GM23338 (cell line): ENCODE measurements around the gene PIBF1. TPM values are rescaled to one million over a fixed set of nuclear protein-coding genes. Genes with fewer than 3 reads are reported as not detected.
A peak's percentile ranks its signal among the peaks of the same experiment; 100 is the strongest.

Experiments
- ATAC-seq: fragments of 200-7000 bp; cut with Tn5 transposase; 3 replicates; pipeline ENCODE4 v1.9.1; 2020
- DNase-seq: peaks from one replicate; pipeline ENCODE4 v3.0.0-alpha.2; 2015; ENCODE audit warnings: low spot score
- H2AFZ ChIP-seq: fragments of 200-600 bp; sonication (generic); 2 replicates; pipeline ENCODE4 v1.8.0; 2016; ENCODE audit warnings: antibody characterized with exemption, mild to moderate bottlenecking, moderate library complexity
- H3F3A ChIP-seq: fragments of 200-600 bp; sonication (generic); replicated peaks from 2 replicates; pipeline ENCODE4 v1.8.0; 2017; ENCODE audit warnings: antibody characterized with exemption, mixed run types, low read depth
- H3K27ac ChIP-seq: fragments of 200-600 bp; sonication (generic); 2 replicates; pipeline ENCODE4 v1.6.1; 2016; ENCODE audit warnings: low read depth
- H3K27me3 ChIP-seq: fragments of 200-600 bp; sonication (generic); 2 replicates; pipeline ENCODE4 v1.8.0; 2016; ENCODE audit warnings: mild to moderate bottlenecking, mixed run types, moderate library complexity; ENCODE audit not compliant: insufficient read depth
- H3K36me3 ChIP-seq: fragments of 200-600 bp; sonication (generic); 2 replicates; pipeline ENCODE4 v1.8.0; 2016; ENCODE audit warnings: mild to moderate bottlenecking; ENCODE audit not compliant: insufficient read depth
- H3K4me1 ChIP-seq: fragments of 200-600 bp; sonication (generic); 2 replicates; pipeline ENCODE4 v1.8.0; 2016; ENCODE audit warnings: mild to moderate bottlenecking, moderate library complexity; ENCODE audit not compliant: insufficient read depth
- H3K4me2 ChIP-seq: fragments of 200-600 bp; sonication (generic); 2 replicates; pipeline ENCODE4 v1.7.1; 2017; ENCODE audit warnings: mixed run types
- H3K4me3 ChIP-seq: fragments of 200-600 bp; sonication (generic); 2 replicates; pipeline ENCODE4 v1.6.1; 2016; ENCODE audit warnings: mixed run types
- H3K79me2 ChIP-seq: fragments of 200-600 bp; sonication (generic); replicated peaks from 2 replicates; pipeline ENCODE4 v1.8.0; 2017; ENCODE audit warnings: mild to moderate bottlenecking; ENCODE audit not compliant: insufficient read depth
- H3K9me2 ChIP-seq: fragments of 200-600 bp; sonication (generic); 2 replicates; pipeline ENCODE4 v1.8.0; 2017; ENCODE audit not compliant: insufficient read depth
- H4K20me1 ChIP-seq: fragments of 200-600 bp; sonication (generic); replicated peaks from 2 replicates; pipeline ENCODE4 v1.8.0; 2017; ENCODE audit warnings: mild to moderate bottlenecking; ENCODE audit not compliant: insufficient read depth
- H3K27ac Mint-ChIP-seq: 2 replicates; pipeline ENCODE4 v1.8.0; 2020; ENCODE audit warnings: inconsistent platforms, mild to moderate bottlenecking, moderate library complexity, mixed read lengths
- H3K27me3 Mint-ChIP-seq: 3 replicates; pipeline ENCODE4 v1.8.0; 2022; ENCODE audit warnings: low read depth, mild to moderate bottlenecking, moderate library complexity, mixed read lengths, inconsistent platforms; ENCODE audit not compliant: insufficient read depth, poor library complexity
- H3K36me3 Mint-ChIP-seq: 3 replicates; pipeline ENCODE4 v1.8.0; 2021; ENCODE audit warnings: low read depth, mild to moderate bottlenecking, inconsistent platforms, moderate library complexity, mixed read lengths
- H3K4me1 Mint-ChIP-seq: 3 replicates; pipeline ENCODE4 v1.8.0; 2020; ENCODE audit warnings: mild to moderate bottlenecking, inconsistent platforms, mixed read lengths
- H3K4me3 Mint-ChIP-seq: 3 replicates; pipeline ENCODE4 v1.8.0; 2021; ENCODE audit warnings: moderate library complexity, mild to moderate bottlenecking, inconsistent platforms, mixed read lengths
- H3K9me3 Mint-ChIP-seq: 3 replicates; pipeline ENCODE4 v1.8.0; 2020; ENCODE audit warnings: moderate library complexity, mild to moderate bottlenecking, inconsistent platforms, mixed read lengths
- CREB1 ChIP-seq: fragments of 250-450 bp; sonication (Bioruptor Pico); IDR thresholded peaks from 2 replicates; pipeline ENCODE4 v1.5.0; 2020; ENCODE audit warnings: low read depth, mild to moderate bottlenecking, moderate library complexity
- EZH2 ChIP-seq: fragments of 200-600 bp; sonication (generic); IDR thresholded peaks from one replicate; pipeline ENCODE4 v1.8.0; 2017; ENCODE audit warnings: antibody characterized with exemption, mild to moderate bottlenecking, low read depth; ENCODE audit not compliant: unreplicated experiment
- EZH2phosphoT487 ChIP-seq: fragments of 200-600 bp; sonication (generic); IDR thresholded peaks from one replicate; pipeline ENCODE4 v1.8.1; 2018; ENCODE audit warnings: antibody characterized with exemption; ENCODE audit not compliant: unreplicated experiment
- JUNB ChIP-seq: IDR thresholded peaks from one replicate; pipeline ENCODE4 v1.6.1; 2016; ENCODE audit warnings: antibody characterized with exemption; ENCODE audit not compliant: unreplicated experiment
- POLR2AphosphoS5 ChIP-seq: IDR thresholded peaks from 2 replicates; pipeline ENCODE4 v1.6.1; 2016; ENCODE audit warnings: antibody characterized with exemption, low read depth
- STAT1 ChIP-seq: IDR thresholded peaks from one replicate; pipeline ENCODE4 v1.6.1; 2016; ENCODE audit warnings: antibody characterized with exemption; ENCODE audit not compliant: unreplicated experiment
- ZNF114 ChIP-seq: fragments of 250-450 bp; sonication (Bioruptor Pico); IDR thresholded peaks from 2 replicates; pipeline ENCODE4 v1.5.0; 2020; ENCODE audit warnings: mild to moderate bottlenecking, moderate library complexity
- ZNF331 ChIP-seq: fragments of 250-450 bp; sonication (Bioruptor Pico); IDR thresholded peaks from 2 replicates; pipeline ENCODE4 v1.5.0; 2020; ENCODE audit warnings: low read depth, mild to moderate bottlenecking, moderate library complexity
- polyA plus RNA-seq: library from polyadenylated mRNA; unstranded; fragments of >200 nt; fragmentation: Nextera tagmentation; extraction: Ambion mirVana; gene quantifications from 2 replicates; pipeline ENCODE4 v1.2.1, GENCODE V29; 2016
- total RNA-seq: library from RNA; depleted of rRNA; stranded (reverse); fragments of >200 nt; shearing (Covaris generic); gene quantifications from 2 replicates; pipeline ENCODE4 v1.2.3, GENCODE V29; 2014
- TF ChIP-seq, protein P1 (sequence below): IDR thresholded peaks from 2 replicates; pipeline ENCODE4 v1.6.1; 2016; ENCODE audit warnings: antibody characterized with exemption
- TF ChIP-seq, protein P2 (sequence below): fragments of 250-450 bp; sonication (Bioruptor Pico); IDR thresholded peaks from 2 replicates; pipeline ENCODE4 v1.5.0; 2020; ENCODE audit warnings: mild to moderate bottlenecking, moderate library complexity
- TF ChIP-seq, protein P3 (sequence below), 2 experiments: fragments of 200-600 bp in 1 of 2; sonication (generic) in 1 of 2; conservative IDR thresholded peaks; 2 replicates each; pipeline versions ENCODE4 v1.5.1 to v1.6.1; 2016 to 2017; ENCODE audit warnings: antibody characterized with exemption in 2 of 2, low read depth in 2 of 2, mild to moderate bottlenecking in 2 of 2, moderate library complexity in 1 of 2

PIBF1 gene
- total and polyA plus RNA-seq, 2 experiments from 2014 or later, result 14.9 to 22.6 TPM

DNA sequence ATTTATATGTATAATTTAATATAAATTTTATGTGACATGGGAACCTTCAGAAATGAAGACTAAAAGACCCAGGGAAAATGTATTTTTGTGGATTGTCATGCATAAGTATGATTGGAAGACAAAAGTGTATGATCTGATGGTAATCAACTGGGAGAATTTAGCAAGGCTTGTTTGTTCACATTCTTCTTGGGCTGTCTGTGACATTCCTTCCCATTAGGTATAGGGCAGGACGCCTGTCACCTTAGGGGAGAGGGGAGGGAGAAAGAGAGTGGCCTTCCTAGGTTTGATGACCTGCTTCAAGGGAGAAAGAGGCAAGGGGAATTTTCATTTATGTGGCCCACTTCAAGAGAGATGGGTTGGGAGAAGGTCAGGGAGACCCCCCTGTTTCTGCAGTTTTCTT lies 22.4 kb downstream of the PIBF1 start:
- peak overlapping the region; percentile 53; the same call in 1 of the 2 replicates for H3K27ac Mint-ChIP-seq
- ATAC-seq (no peak), DNase-seq (no peak)

More for the DNA sequence above, 22.4 kb downstream of the PIBF1 start:
- Histone ChIP-seq H3K4me2 (no peak overlapping the region), H3K79me2 (no peaks in the 10 kb centered on the region), H3F3A (no peaks in the 10 kb centered on the region), H3K36me3 (no peaks in the 10 kb centered on the region), H3K9me2 (no peaks in the 10 kb centered on the region), H2AFZ (no peak overlapping the region), H3K27ac (no peak overlapping the region), H4K20me1 (no peaks in the 10 kb centered on the region), H3K4me1 (no peaks in the 10 kb centered on the region), H3K4me3 (no peak overlapping the region), H3K27me3 (no peaks in the 10 kb centered on the region)
- Mint-ChIP-seq H3K36me3 (peaks cover 23% of the 10 kb centered on the region; the same call in 2 of the 3 replicates), H3K4me3 (no peak overlapping the region), H3K4me1 (no peaks in the 10 kb centered on the region), H3K9me3 (no peaks in the 10 kb centered on the region), H3K27me3 (no peaks in the 10 kb centered on the region)
- TF ChIP-seq EZH2phosphoT487, result no peak
- no peak for TF ChIP-seq CREB1 (CRISPR knock-in tag)
- no peak for TF ChIP-seq ZNF331
- no peak for TF ChIP-seq POLR2AphosphoS5
- TF ChIP-seq, protein P1, sequence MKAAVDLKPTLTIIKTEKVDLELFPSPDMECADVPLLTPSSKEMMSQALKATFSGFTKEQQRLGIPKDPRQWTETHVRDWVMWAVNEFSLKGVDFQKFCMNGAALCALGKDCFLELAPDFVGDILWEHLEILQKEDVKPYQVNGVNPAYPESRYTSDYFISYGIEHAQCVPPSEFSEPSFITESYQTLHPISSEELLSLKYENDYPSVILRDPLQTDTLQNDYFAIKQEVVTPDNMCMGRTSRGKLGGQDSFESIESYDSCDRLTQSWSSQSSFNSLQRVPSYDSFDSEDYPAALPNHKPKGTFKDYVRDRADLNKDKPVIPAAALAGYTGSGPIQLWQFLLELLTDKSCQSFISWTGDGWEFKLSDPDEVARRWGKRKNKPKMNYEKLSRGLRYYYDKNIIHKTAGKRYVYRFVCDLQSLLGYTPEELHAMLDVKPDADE, result no peak
- no peak for TF ChIP-seq STAT1
- TF ChIP-seq ZNF114, result no peak
- TF ChIP-seq, protein P2, sequence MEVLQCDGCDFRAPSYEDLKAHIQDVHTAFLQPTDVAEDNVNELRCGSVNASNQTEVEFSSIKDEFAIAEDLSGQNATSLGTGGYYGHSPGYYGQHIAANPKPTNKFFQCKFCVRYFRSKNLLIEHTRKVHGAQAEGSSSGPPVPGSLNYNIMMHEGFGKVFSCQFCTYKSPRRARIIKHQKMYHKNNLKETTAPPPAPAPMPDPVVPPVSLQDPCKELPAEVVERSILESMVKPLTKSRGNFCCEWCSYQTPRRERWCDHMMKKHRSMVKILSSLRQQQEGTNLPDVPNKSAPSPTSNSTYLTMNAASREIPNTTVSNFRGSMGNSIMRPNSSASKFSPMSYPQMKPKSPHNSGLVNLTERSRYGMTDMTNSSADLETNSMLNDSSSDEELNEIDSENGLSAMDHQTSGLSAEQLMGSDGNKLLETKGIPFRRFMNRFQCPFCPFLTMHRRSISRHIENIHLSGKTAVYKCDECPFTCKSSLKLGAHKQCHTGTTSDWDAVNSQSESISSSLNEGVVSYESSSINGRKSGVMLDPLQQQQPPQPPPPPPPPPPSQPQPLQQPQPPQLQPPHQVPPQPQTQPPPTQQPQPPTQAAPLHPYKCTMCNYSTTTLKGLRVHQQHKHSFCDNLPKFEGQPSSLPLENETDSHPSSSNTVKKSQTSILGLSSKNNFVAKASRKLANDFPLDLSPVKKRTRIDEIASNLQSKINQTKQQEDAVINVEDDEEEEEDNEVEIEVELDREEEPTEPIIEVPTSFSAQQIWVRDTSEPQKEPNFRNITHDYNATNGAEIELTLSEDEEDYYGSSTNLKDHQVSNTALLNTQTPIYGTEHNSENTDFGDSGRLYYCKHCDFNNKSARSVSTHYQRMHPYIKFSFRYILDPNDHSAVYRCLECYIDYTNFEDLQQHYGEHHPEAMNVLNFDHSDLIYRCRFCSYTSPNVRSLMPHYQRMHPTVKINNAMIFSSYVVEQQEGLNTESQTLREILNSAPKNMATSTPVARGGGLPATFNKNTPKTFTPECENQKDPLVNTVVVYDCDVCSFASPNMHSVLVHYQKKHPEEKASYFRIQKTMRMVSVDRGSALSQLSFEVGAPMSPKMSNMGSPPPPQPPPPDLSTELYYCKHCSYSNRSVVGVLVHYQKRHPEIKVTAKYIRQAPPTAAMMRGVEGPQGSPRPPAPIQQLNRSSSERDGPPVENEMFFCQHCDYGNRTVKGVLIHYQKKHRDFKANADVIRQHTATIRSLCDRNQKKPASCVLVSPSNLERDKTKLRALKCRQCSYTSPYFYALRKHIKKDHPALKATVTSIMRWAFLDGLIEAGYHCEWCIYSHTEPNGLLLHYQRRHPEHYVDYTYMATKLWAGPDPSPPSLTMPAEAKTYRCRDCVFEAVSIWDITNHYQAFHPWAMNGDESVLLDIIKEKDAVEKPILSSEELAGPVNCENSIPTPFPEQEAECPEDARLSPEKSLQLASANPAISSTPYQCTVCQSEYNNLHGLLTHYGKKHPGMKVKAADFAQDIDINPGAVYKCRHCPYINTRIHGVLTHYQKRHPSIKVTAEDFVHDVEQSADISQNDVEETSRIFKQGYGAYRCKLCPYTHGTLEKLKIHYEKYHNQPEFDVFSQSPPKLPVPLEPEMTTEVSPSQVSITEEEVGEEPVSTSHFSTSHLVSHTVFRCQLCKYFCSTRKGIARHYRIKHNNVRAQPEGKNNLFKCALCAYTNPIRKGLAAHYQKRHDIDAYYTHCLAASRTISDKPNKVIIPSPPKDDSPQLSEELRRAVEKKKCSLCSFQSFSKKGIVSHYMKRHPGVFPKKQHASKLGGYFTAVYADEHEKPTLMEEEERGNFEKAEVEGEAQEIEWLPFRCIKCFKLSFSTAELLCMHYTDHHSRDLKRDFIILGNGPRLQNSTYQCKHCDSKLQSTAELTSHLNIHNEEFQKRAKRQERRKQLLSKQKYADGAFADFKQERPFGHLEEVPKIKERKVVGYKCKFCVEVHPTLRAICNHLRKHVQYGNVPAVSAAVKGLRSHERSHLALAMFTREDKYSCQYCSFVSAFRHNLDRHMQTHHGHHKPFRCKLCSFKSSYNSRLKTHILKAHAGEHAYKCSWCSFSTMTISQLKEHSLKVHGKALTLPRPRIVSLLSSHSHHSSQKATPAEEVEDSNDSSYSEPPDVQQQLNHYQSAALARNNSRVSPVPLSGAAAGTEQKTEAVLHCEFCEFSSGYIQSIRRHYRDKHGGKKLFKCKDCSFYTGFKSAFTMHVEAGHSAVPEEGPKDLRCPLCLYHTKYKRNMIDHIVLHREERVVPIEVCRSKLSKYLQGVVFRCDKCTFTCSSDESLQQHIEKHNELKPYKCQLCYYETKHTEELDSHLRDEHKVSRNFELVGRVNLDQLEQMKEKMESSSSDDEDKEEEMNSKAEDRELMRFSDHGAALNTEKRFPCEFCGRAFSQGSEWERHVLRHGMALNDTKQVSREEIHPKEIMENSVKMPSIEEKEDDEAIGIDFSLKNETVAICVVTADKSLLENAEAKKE (CRISPR knock-in tag), result no peak
- TF ChIP-seq, protein P3, sequence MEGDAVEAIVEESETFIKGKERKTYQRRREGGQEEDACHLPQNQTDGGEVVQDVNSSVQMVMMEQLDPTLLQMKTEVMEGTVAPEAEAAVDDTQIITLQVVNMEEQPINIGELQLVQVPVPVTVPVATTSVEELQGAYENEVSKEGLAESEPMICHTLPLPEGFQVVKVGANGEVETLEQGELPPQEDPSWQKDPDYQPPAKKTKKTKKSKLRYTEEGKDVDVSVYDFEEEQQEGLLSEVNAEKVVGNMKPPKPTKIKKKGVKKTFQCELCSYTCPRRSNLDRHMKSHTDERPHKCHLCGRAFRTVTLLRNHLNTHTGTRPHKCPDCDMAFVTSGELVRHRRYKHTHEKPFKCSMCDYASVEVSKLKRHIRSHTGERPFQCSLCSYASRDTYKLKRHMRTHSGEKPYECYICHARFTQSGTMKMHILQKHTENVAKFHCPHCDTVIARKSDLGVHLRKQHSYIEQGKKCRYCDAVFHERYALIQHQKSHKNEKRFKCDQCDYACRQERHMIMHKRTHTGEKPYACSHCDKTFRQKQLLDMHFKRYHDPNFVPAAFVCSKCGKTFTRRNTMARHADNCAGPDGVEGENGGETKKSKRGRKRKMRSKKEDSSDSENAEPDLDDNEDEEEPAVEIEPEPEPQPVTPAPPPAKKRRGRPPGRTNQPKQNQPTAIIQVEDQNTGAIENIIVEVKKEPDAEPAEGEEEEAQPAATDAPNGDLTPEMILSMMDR (conservative IDR thresholded peaks at IDR 0.05; ENCODE audit: low read depth in 2 of 2), result no peak
- TF ChIP-seq JUNB, result no peak
- no peak for TF ChIP-seq EZH2
